Measurements from ENCODE around the gene TATDN2. TPM values are rescaled to one million over a fixed set of nuclear protein-coding genes. Genes with fewer than 3 reads are reported as not detected.
A peak's percentile ranks its signal among the peaks of the same experiment; 100 is the strongest.

Gene TATDN2
- total and polyA plus RNA-seq, 9 of the 15 experiments (the other 6 are each of a cell fraction or from before 2014, with no cell fraction given), result 5.2 to 44.7 (median 25.8) TPM

GRCh38 chr3:10260211-10260701, 12.0 kb downstream of the TATDN2 start:
- Histone ChIP-seq H3K79me2 (ENCODE audit: control insufficient read depth, insufficient read depth, low read length) (peaks cover 59% of the 10 kb centered on the region), H3K4me3 (no peak overlapping the region), H3K27ac (ENCODE audit: extremely low read depth, low read depth, low read length) (no peak overlapping the region), H3K9ac (ENCODE audit: insufficient read depth in 1 of 2, low read depth in 2 of 2, low read length in 2 of 2) (no peak overlapping the region), H4K20me1 (replicated peaks; ENCODE audit: control insufficient read depth, insufficient read depth, low read length) (peaks cover 8% of the 10 kb centered on the region), H3K36me3 (ENCODE audit: control insufficient read depth, insufficient read depth, low read length) (peaks cover 80% of the 10 kb centered on the region), H3K9me3 (replicated peaks; ENCODE audit: control insufficient read depth, insufficient read depth, low read depth, low read length) (no peaks in the 10 kb centered on the region), H3K27me3 (ENCODE audit: control insufficient read depth in 2 of 2, insufficient read depth in 2 of 2, low read length in 2 of 2) (no peaks in the 10 kb centered on the region), H2AFZ (ENCODE audit: low read depth, low read length) (no peak overlapping the region), H3K9me1 (ENCODE audit: control insufficient read depth, insufficient read depth, low read length) (no peaks in the 10 kb centered on the region), H3K4me2 (ENCODE audit: insufficient read depth, low read length) (no peak overlapping the region), H3K4me1 (replicated peaks in 1 of 2; ENCODE audit: control insufficient read depth in 2 of 2, insufficient read depth in 2 of 2, low read length in 2 of 2) (peaks cover 7 to 10% of the 10 kb centered on the region in 2 experiments; a peak in 4 of 5 replicates)
- TF ChIP-seq ILF3 (IDR thresholded peaks at IDR 0.05; ENCODE audit: borderline replicate concordance) (no peak), RCOR1 (IDR thresholded peaks at IDR 0.05; ENCODE audit: borderline replicate concordance in 1 of 2, low read depth in 2 of 2, low read length in 2 of 2) (no peak), ZFP36 (IDR thresholded peaks at IDR 0.05; ENCODE audit: low read depth, low read length, partially characterized antibody) (peak; percentile 52), ZNF12 (CRISPR knock-in tag; IDR thresholded peaks at IDR 0.05) (peak; percentile 73; the same call in 1 of the 2 replicates), SMAD3 (CRISPR knock-in tag; conservative IDR thresholded peaks at IDR 0.05) (no peak)
- DNase-seq (ENCODE audit: extremely low read depth in 1 of 4, low spot score in 3 of 4), result no peak
- no peak for FAIRE-seq
- in situ Hi-C loops (cut with MboI) (no loop called here), intact Hi-C loops (cut with micrococcal nuclease) (no loop called here)
- no TSS peak for BruUV-seq (replicated peaks)
- ATAC-seq, result no peak
- POLR2A ChIA-PET, result interaction anchor here (1.3 to 3.1 kb wide), 3 partner anchors 11 to 14 kb away, joined by 3 to 10 read pairs (median 6); no protein-coding TSS in a partner anchor
- WGBS (ENCODE audit: insufficient coverage, low coverage, missing lambda C conversion rate), result 87% methylated on average over 6 of the region's 6 CpGs
- CTCF ChIA-PET (ENCODE audit: low intra/inter-chr PET ratio), result interaction anchor here (0.6 kb wide), 1 partner anchor 289 kb away, joined by 5 read pairs; no protein-coding TSS in a partner anchor

DNA sequence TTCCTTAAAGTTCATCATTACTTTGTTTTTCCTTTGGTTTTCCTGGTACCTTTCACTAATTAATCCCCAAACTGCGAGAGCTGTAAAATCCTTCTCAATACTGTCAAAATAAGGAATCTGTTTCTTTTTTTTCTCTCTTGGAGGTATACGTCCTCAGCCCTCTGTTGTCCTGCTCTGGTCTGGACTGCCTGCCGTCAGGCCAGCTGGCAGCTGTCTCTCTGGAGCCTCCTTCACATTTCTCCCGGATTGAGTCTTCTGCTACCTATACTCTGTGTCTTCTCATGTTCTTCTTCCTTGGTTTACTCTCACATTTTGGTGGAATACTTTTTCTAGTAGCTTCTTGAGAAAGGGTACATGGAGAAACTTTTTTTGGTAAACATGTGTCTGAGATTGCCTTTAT, 13.8 kb downstream of the TATDN2 start:
- no peaks in the 10 kb centered on the region for H3K27me3 ChIP-seq (ENCODE audit: control insufficient read depth in 2 of 2, insufficient read depth in 2 of 2, low read length in 2 of 2)
- H4K20me1 ChIP-seq (replicated peaks; ENCODE audit: control insufficient read depth, insufficient read depth, low read length), result peaks cover 8% of the 10 kb centered on the region
- FAIRE-seq (no peak), ATAC-seq (no peak), DNase-seq (ENCODE audit: extremely low read depth in 1 of 4, low spot score in 3 of 4) (no peak)
- H3K27ac ChIP-seq (ENCODE audit: extremely low read depth, low read depth, low read length), result no peak overlapping the region
- H3K36me3 ChIP-seq (ENCODE audit: control insufficient read depth, insufficient read depth, low read length), result peaks cover 80% of the 10 kb centered on the region
- H3K79me2 ChIP-seq (ENCODE audit: control insufficient read depth, insufficient read depth, low read length), result peaks cover 59% of the 10 kb centered on the region
- no peak overlapping the region for H2AFZ ChIP-seq (ENCODE audit: low read depth, low read length)
- H3K9me1 ChIP-seq (ENCODE audit: control insufficient read depth, insufficient read depth, low read length), result no peaks in the 10 kb centered on the region
- intact Hi-C loops (cut with micrococcal nuclease) (no loop called here), in situ Hi-C loops (cut with MboI) (no loop called here)
- H3K9ac ChIP-seq (ENCODE audit: insufficient read depth in 1 of 2, low read depth in 2 of 2, low read length in 2 of 2), result no peak overlapping the region
- BruUV-seq (replicated peaks), result no TSS peak
- TF ChIP-seq EP300 (IDR thresholded peaks at IDR 0.05; ENCODE audit: low read length), result no peak
- TF ChIP-seq, protein P1, sequence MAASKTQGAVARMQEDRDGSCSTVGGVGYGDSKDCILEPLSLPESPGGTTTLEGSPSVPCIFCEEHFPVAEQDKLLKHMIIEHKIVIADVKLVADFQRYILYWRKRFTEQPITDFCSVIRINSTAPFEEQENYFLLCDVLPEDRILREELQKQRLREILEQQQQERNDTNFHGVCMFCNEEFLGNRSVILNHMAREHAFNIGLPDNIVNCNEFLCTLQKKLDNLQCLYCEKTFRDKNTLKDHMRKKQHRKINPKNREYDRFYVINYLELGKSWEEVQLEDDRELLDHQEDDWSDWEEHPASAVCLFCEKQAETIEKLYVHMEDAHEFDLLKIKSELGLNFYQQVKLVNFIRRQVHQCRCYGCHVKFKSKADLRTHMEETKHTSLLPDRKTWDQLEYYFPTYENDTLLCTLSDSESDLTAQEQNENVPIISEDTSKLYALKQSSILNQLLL (CRISPR knock-in tag; IDR thresholded peaks at IDR 0.05; ENCODE audit: borderline replicate concordance), result no peak
- TF ChIP-seq, protein P2, sequence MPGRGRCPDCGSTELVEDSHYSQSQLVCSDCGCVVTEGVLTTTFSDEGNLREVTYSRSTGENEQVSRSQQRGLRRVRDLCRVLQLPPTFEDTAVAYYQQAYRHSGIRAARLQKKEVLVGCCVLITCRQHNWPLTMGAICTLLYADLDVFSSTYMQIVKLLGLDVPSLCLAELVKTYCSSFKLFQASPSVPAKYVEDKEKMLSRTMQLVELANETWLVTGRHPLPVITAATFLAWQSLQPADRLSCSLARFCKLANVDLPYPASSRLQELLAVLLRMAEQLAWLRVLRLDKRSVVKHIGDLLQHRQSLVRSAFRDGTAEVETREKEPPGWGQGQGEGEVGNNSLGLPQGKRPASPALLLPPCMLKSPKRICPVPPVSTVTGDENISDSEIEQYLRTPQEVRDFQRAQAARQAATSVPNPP (IDR thresholded peaks at IDR 0.05; ENCODE audit: borderline replicate concordance, insufficient read depth, insufficient read length), result no peak
- no peak for TF ChIP-seq NFRKB (IDR thresholded peaks at IDR 0.05; ENCODE audit: low read depth)
- no peak for TF ChIP-seq NFXL1 (CRISPR knock-in tag; IDR thresholded peaks at IDR 0.05)
- TF ChIP-seq THRB (CRISPR knock-in tag; conservative IDR thresholded peaks at IDR 0.05), result no peak
- no peak for TF ChIP-seq MAFF (IDR thresholded peaks at IDR 0.05; ENCODE audit: low read length)
- TF ChIP-seq TRIM24 (IDR thresholded peaks at IDR 0.05), result no peak
- no peak overlapping the region for H3K4me3 ChIP-seq
- ChIA-PET CTCF (ENCODE audit: low intra/inter-chr PET ratio) (no interaction called here), POLR2A (interaction anchor here (0.5 to 3.1 kb wide), 9 partner anchors 11 to 615 kb away, joined by 3 to 10 read pairs (median 3); no protein-coding TSS in a partner anchor)
- peaks cover 7 to 10% of the 10 kb centered on the region in 2 experiments; a peak in 4 of 5 replicates for H3K4me1 ChIP-seq (replicated peaks in 1 of 2; ENCODE audit: control insufficient read depth in 2 of 2, insufficient read depth in 2 of 2, low read length in 2 of 2)
- no peaks in the 10 kb centered on the region for H3K9me3 ChIP-seq (replicated peaks; ENCODE audit: control insufficient read depth, insufficient read depth, low read depth, low read length)
- WGBS (ENCODE audit: insufficient coverage, low coverage, missing lambda C conversion rate), result 60% methylated on average over 4 of the region's 4 CpGs
- H3K4me2 ChIP-seq (ENCODE audit: insufficient read depth, low read length), result no peak overlapping the region

All from K562 (cell line).